ENCODE results near the gene SLAMF9.

GRCh38 chr1:159938905-159939677 is 14.9 kb downstream of the SLAMF9 start:
- TF ChIP-seq CTCF (IDR thresholded peaks at IDR 0.05; ENCODE audit: insufficient read depth, low read depth, low read length) (no peak), EZH2 (IDR thresholded peaks at IDR 0.05; ENCODE audit: insufficient read depth, low read length) (no peak)

Data from astrocyte (in vitro differentiated cells and primary cell).